Measurements from ENCODE around the gene ARHGEF38.

ARHGEF38 gene

GRCh38 chr4:105644257-105644656 lies 91.8 kb downstream of the ARHGEF38 start:
- Histone ChIP-seq H3K4me3 (ENCODE audit: low read depth, low read length) (no peak overlapping the region), H3K36me3 (replicated peaks) (no peaks in the 10 kb centered on the region), H3K27ac (no peak overlapping the region), H3K27me3 (replicated peaks) (no peaks in the 10 kb centered on the region)
- in situ Hi-C loops (cut with HindIII; ENCODE audit: low pct_ligation_motif_present, low sequenced_read_pairs), result no loop called here
- TF ChIP-seq CTCF (IDR thresholded peaks at IDR 0.05; ENCODE audit: low read depth, low read length, missing control alignments), result no peak
- DNase-seq, result no peak

GRCh38 chr4:105645440-105645839 lies 93.0 kb downstream of the ARHGEF38 start:
- no peak for DNase-seq
- Histone ChIP-seq H3K27ac (no peak overlapping the region), H3K27me3 (replicated peaks) (no peaks in the 10 kb centered on the region), H3K36me3 (replicated peaks) (no peaks in the 10 kb centered on the region), H3K4me3 (ENCODE audit: low read depth, low read length) (no peak overlapping the region)
- in situ Hi-C loops (cut with HindIII; ENCODE audit: low pct_ligation_motif_present, low sequenced_read_pairs), result no loop called here
- no peak for TF ChIP-seq CTCF (IDR thresholded peaks at IDR 0.05; ENCODE audit: low read depth, low read length, missing control alignments)

- Histone ChIP-seq H3K27ac (no peak overlapping the region), H3K36me3 (replicated peaks) (no peaks in the 10 kb centered on the region), H3K4me3 (ENCODE audit: low read depth, low read length) (no peak overlapping the region), H3K27me3 (replicated peaks) (no peaks in the 10 kb centered on the region)
- in situ Hi-C loops (cut with HindIII; ENCODE audit: low pct_ligation_motif_present, low sequenced_read_pairs), result no loop called here
- no peak for DNase-seq
- TF ChIP-seq CTCF (IDR thresholded peaks at IDR 0.05; ENCODE audit: low read depth, low read length, missing control alignments), result no peak
These were observed 97.8 kb downstream of the ARHGEF38 start for GRCh38 chr4:105650190-105650589.

GRCh38 chr4:105651884-105652283 lies 99.5 kb downstream of the ARHGEF38 start:
- TF ChIP-seq CTCF (IDR thresholded peaks at IDR 0.05; ENCODE audit: low read depth, low read length, missing control alignments), result no peak
- Histone ChIP-seq H3K27me3 (replicated peaks) (no peaks in the 10 kb centered on the region), H3K36me3 (replicated peaks) (no peaks in the 10 kb centered on the region), H3K27ac (no peak overlapping the region), H3K4me3 (ENCODE audit: low read depth, low read length) (no peak overlapping the region)
- no peak for DNase-seq
- in situ Hi-C loops (cut with HindIII; ENCODE audit: low pct_ligation_motif_present, low sequenced_read_pairs), result no loop called here

GRCh38 chr4:105652286-105652888 lies 100.0 kb downstream of the ARHGEF38 start:
- H3K27me3 ChIP-seq (replicated peaks), result no peaks in the 10 kb centered on the region
- no peak for TF ChIP-seq CTCF (IDR thresholded peaks at IDR 0.05; ENCODE audit: low read depth, low read length, missing control alignments)
- no peaks in the 10 kb centered on the region for H3K36me3 ChIP-seq (replicated peaks)
- H3K27ac ChIP-seq, result no peak overlapping the region
- in situ Hi-C loops (cut with HindIII; ENCODE audit: low pct_ligation_motif_present, low sequenced_read_pairs), result no loop called here
- no peak for DNase-seq
- H3K4me3 ChIP-seq (ENCODE audit: low read depth, low read length), result no peak overlapping the region

GRCh38 chr4:105657117-105657765 lies 104.8 kb downstream of the ARHGEF38 start:
- H3K36me3 ChIP-seq (replicated peaks), result no peaks in the 10 kb centered on the region
- no peak overlapping the region for H3K4me3 ChIP-seq (ENCODE audit: low read depth, low read length)
- H3K27ac ChIP-seq, result no peak overlapping the region
- TF ChIP-seq CTCF (IDR thresholded peaks at IDR 0.05; ENCODE audit: low read depth, low read length, missing control alignments), result no peak
- in situ Hi-C loops (cut with HindIII; ENCODE audit: low pct_ligation_motif_present, low sequenced_read_pairs), result no loop called here
- no peaks in the 10 kb centered on the region for H3K27me3 ChIP-seq (replicated peaks)
- no peak for DNase-seq

Data from brain microvascular endothelial cell (primary cell).